ENCODE data around the gene PTPRD. TPM values are rescaled to one million over a fixed set of nuclear protein-coding genes. Genes with fewer than 3 reads are reported as not detected.
"Not testable (repeated sequence)": the region's sequence is repeated elsewhere in the genome, so short reads cannot be mapped to it uniquely, and the experiment has no call there.

The PTPRD gene
- total RNA-seq, 3 donors from 2014 or later (not counting 1 experiment from before 2014, with no cell fraction given): 0.05 to 0.68 TPM; not detected in 1

- H3K4me1 ChIP-seq (ENCODE audit: control insufficient read depth, insufficient read depth, low read length): no peaks in the 10 kb centered on the region
- TF ChIP-seq, protein P1, sequence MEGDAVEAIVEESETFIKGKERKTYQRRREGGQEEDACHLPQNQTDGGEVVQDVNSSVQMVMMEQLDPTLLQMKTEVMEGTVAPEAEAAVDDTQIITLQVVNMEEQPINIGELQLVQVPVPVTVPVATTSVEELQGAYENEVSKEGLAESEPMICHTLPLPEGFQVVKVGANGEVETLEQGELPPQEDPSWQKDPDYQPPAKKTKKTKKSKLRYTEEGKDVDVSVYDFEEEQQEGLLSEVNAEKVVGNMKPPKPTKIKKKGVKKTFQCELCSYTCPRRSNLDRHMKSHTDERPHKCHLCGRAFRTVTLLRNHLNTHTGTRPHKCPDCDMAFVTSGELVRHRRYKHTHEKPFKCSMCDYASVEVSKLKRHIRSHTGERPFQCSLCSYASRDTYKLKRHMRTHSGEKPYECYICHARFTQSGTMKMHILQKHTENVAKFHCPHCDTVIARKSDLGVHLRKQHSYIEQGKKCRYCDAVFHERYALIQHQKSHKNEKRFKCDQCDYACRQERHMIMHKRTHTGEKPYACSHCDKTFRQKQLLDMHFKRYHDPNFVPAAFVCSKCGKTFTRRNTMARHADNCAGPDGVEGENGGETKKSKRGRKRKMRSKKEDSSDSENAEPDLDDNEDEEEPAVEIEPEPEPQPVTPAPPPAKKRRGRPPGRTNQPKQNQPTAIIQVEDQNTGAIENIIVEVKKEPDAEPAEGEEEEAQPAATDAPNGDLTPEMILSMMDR (IDR thresholded peaks at IDR 0.05): no peak
- no peaks in the 10 kb centered on the region for H3K4me1 Mint-ChIP-seq
- DNase-seq (no peak), ATAC-seq (no peak)
- no peaks in the 10 kb centered on the region for H3K36me3 Mint-ChIP-seq
- H3K4me3 Mint-ChIP-seq: no peak overlapping the region
- no peak overlapping the region for H3K27ac ChIP-seq (ENCODE audit: low read length)
- H3K36me3 ChIP-seq (ENCODE audit: control insufficient read depth, insufficient read depth, low read length): no peaks in the 10 kb centered on the region
- H3K27ac Mint-ChIP-seq: no peak overlapping the region
- no peaks in the 10 kb centered on the region for H3K9me3 ChIP-seq (ENCODE audit: control insufficient read depth, insufficient read depth, low read length)
- H3K27me3 ChIP-seq (ENCODE audit: control insufficient read depth, insufficient read depth, low read length): no peaks in the 10 kb centered on the region
- intact Hi-C loops (cut with micrococcal nuclease): no loop called here
- no peak overlapping the region for H3K4me3 ChIP-seq (ENCODE audit: low read length)
- H3K9me3 Mint-ChIP-seq: peaks cover 6 to 10% of the 10 kb centered on the region in 2 donors
- H3K27me3 Mint-ChIP-seq (ENCODE audit: low read depth in 2 of 2): no peaks in the 10 kb centered on the region
Observed at GRCh38 chr9:9326749-9327148, 1286.1 kb downstream of the PTPRD start.

GRCh38 chr9:9319007-9319406 is 1293.8 kb downstream of the PTPRD start:
- Histone ChIP-seq H3K36me3 (ENCODE audit: control insufficient read depth, insufficient read depth, low read length) (no peaks in the 10 kb centered on the region), H3K27ac (ENCODE audit: low read length) (no peak overlapping the region), H3K9me3 (ENCODE audit: control insufficient read depth, insufficient read depth, low read length) (no peaks in the 10 kb centered on the region), H3K4me1 (ENCODE audit: control insufficient read depth, insufficient read depth, low read length) (no peaks in the 10 kb centered on the region), H3K27me3 (ENCODE audit: control insufficient read depth, insufficient read depth, low read length) (no peaks in the 10 kb centered on the region), H3K4me3 (ENCODE audit: low read length) (no peak overlapping the region)
- ATAC-seq (no peak), DNase-seq (no peak)
- WGBS (ENCODE audit: insufficient coverage): 54% methylated on average over 2 of the region's 2 CpGs
- no peaks in the 10 kb centered on the region for H3K27me3 Mint-ChIP-seq (ENCODE audit: low read depth in 2 of 2)
- intact Hi-C loops (cut with micrococcal nuclease): no loop called here
- no peak overlapping the region for H3K27ac Mint-ChIP-seq
- H3K9me3 Mint-ChIP-seq: peaks cover 10 to 14% of the 10 kb centered on the region in 2 donors
- H3K36me3 Mint-ChIP-seq: no peaks in the 10 kb centered on the region
- no peak overlapping the region for H3K4me3 Mint-ChIP-seq
- H3K4me1 Mint-ChIP-seq: no peaks in the 10 kb centered on the region
- TF ChIP-seq, protein P1 (IDR thresholded peaks at IDR 0.05): no peak

DNA sequence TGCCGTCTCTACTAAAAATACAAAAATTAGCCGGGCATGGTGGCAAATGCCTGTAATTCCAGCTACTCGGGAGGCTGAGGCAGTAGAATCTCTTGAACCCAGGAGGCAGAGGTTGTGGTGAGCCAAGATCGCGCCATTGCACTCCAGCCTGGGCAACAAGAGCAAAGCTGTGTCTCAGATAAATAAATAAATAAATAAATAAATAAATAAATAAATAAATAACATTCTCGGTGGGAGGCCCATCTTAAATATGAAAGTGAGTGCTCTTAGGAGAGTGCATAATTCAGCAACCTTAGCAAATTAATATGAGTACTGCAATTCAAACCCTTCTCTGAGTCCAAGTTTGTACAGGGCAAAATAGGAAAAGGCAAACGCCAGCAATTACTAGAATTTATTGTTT is 1302.1 kb downstream of the PTPRD start:
- H3K36me3 ChIP-seq (ENCODE audit: control insufficient read depth, insufficient read depth, low read length); H3K27me3 Mint-ChIP-seq (ENCODE audit: low read depth in 2 of 2); H3K27me3 ChIP-seq (ENCODE audit: control insufficient read depth, insufficient read depth, low read length); H3K9me3 ChIP-seq (ENCODE audit: control insufficient read depth, insufficient read depth, low read length); H3K4me3 Mint-ChIP-seq; H3K27ac Mint-ChIP-seq; H3K4me3 ChIP-seq (ENCODE audit: low read length); H3K36me3 Mint-ChIP-seq; ATAC-seq; H3K4me1 ChIP-seq (ENCODE audit: control insufficient read depth, insufficient read depth, low read length); DNase-seq; intact Hi-C loops (cut with micrococcal nuclease); H3K27ac ChIP-seq (ENCODE audit: low read length); H3K4me1 Mint-ChIP-seq: not testable (repeated sequence)
- 86% methylated on average over 3 of the region's 7 CpGs for WGBS (ENCODE audit: insufficient coverage)
- peaks cover 10 to 11% of the 10 kb centered on the region in 2 donors for H3K9me3 Mint-ChIP-seq

- Histone ChIP-seq H3K4me1 (ENCODE audit: control insufficient read depth, insufficient read depth, low read length) (no peaks in the 10 kb centered on the region), H3K27me3 (ENCODE audit: control insufficient read depth, insufficient read depth, low read length) (no peaks in the 10 kb centered on the region), H3K9me3 (ENCODE audit: control insufficient read depth, insufficient read depth, low read length) (no peaks in the 10 kb centered on the region), H3K4me3 (ENCODE audit: low read length) (no peak overlapping the region), H3K36me3 (ENCODE audit: control insufficient read depth, insufficient read depth, low read length) (no peaks in the 10 kb centered on the region), H3K27ac (ENCODE audit: low read length) (no peak overlapping the region)
- H3K27me3 Mint-ChIP-seq (ENCODE audit: low read depth in 2 of 2): no peaks in the 10 kb centered on the region
- peaks cover 10% of the 10 kb centered on the region in 2 donors for H3K9me3 Mint-ChIP-seq
- H3K4me3 Mint-ChIP-seq: no peak overlapping the region
- TF ChIP-seq, protein P1 (IDR thresholded peaks at IDR 0.05): no peak
- H3K36me3 Mint-ChIP-seq: no peaks in the 10 kb centered on the region
- no peaks in the 10 kb centered on the region for H3K4me1 Mint-ChIP-seq
- no peak overlapping the region for H3K27ac Mint-ChIP-seq
- DNase-seq (no peak), ATAC-seq (no peak)
- intact Hi-C loops (cut with micrococcal nuclease): no loop called here
Observed at GRCh38 chr9:9305600-9305999, 1307.2 kb downstream of the PTPRD start.
